HepG2 (cell line): ENCODE data around the gene TPD52L2. TPM values are rescaled to one million over a fixed set of nuclear protein-coding genes. Genes with fewer than 3 reads are reported as not detected.

Experiments used
- CENPBD1 ChIP-seq: sonication (generic); formaldehyde crosslinking; IDR thresholded peaks from 2 replicates; pipeline ENCODE4 v1.8.0; 2022; ENCODE audit warnings: missing genetic modification reagents, low read depth, mild to moderate bottlenecking, borderline replicate concordance
- HES4 ChIP-seq: sonication (generic); formaldehyde crosslinking; IDR thresholded peaks from 2 replicates; pipeline ENCODE4 v1.9.0; 2021; ENCODE audit warnings: mild to moderate bottlenecking, missing genetic modification reagents, borderline replicate concordance
- IRF9 ChIP-seq: sonication (generic); formaldehyde crosslinking; IDR thresholded peaks from 2 replicates; pipeline ENCODE4 v1.8.0; 2022; ENCODE audit warnings: missing genetic modification reagents, mild to moderate bottlenecking, borderline replicate concordance
- ISX ChIP-seq: sonication (generic); formaldehyde crosslinking; conservative IDR thresholded peaks from 2 replicates; pipeline ENCODE4 v1.5.0; 2020; ENCODE audit warnings: missing genetic modification reagents
- PPARG ChIP-seq: conservative IDR thresholded peaks from 2 replicates; pipeline ENCODE4 v1.6.1; 2016; ENCODE audit warnings: missing biosample characterization, missing genetic modification reagents
- SOX6 ChIP-seq, 2 experiments: fragments of 450-650 bp in 1 of 2; sonication (generic) in 1 of 2; formaldehyde crosslinking in 1 of 2; IDR thresholded peaks; 2 replicates each; pipeline versions ENCODE4 v1.4.0 to v1.6.1; 2017 to 2020; ENCODE audit warnings: antibody characterized with exemption in 1 of 2, mild to moderate bottlenecking in 1 of 2, missing genetic modification reagents in 1 of 2
- SPEN ChIP-seq: sonication (generic); formaldehyde crosslinking; IDR thresholded peaks from 2 replicates; pipeline ENCODE4 v1.5.1; 2020; ENCODE audit warnings: low read depth, mild to moderate bottlenecking, missing genetic modification reagents
- TBP ChIP-seq: sonication (generic); formaldehyde crosslinking; IDR thresholded peaks from 2 replicates; pipeline ENCODE4 v1.5.0; 2020; ENCODE audit warnings: missing genetic modification reagents
- THAP11 ChIP-seq: IDR thresholded peaks from 2 replicates; pipeline ENCODE4 v1.6.1; 2016; ENCODE audit warnings: missing biosample characterization, missing genetic modification reagents
- TRAFD1 ChIP-seq: sonication (generic); formaldehyde crosslinking; IDR thresholded peaks from 2 replicates; pipeline ENCODE4 v1.5.1; 2020; ENCODE audit warnings: missing genetic modification reagents, mild to moderate bottlenecking, borderline replicate concordance
- ZNF205 ChIP-seq: IDR thresholded peaks from 2 replicates; pipeline ENCODE4 v1.6.1; 2018; ENCODE audit warnings: missing biosample characterization, missing genetic modification reagents
- ZNF256 ChIP-seq: sonication (generic); formaldehyde crosslinking; conservative IDR thresholded peaks from 2 replicates; pipeline ENCODE4 v1.4.0; 2020; ENCODE audit warnings: missing genetic modification reagents
- ZNF563 ChIP-seq: sonication (generic); formaldehyde crosslinking; IDR thresholded peaks from 2 replicates; pipeline ENCODE4 v1.8.0; 2022; ENCODE audit warnings: mild to moderate bottlenecking, moderate library complexity, missing genetic modification reagents
- ZNF616 ChIP-seq: sonication (generic); formaldehyde crosslinking; IDR thresholded peaks from 2 replicates; pipeline ENCODE4 v1.5.0; 2020; ENCODE audit warnings: low read depth, mild to moderate bottlenecking, missing genetic modification reagents
- ZNF800 ChIP-seq: sonication (generic); formaldehyde crosslinking; IDR thresholded peaks from 2 replicates; pipeline ENCODE4 v1.4.0; 2020; ENCODE audit warnings: missing genetic modification reagents
- polyA plus RNA-seq, 8 experiments: library from polyadenylated mRNA; depleted of rRNA in 3 of 8; stranded (reverse) in 7 of 8; unstranded in 1 of 8; fragments of >200 nt; fragmentation: Illumina TruSeq in 4 of 8; extraction: Trizol in 4 of 8; gene quantifications; 2 replicates each; pipeline versions ENCODE4 v1.2.1 to v1.2.3, GENCODE V29; 2011 to 2016; ENCODE audit warnings: low read depth in 4 of 8, missing spikeins in 1 of 8, mixed read lengths in 1 of 8; ENCODE audit not compliant: insufficient read depth in 1 of 8
- total RNA-seq, 5 experiments: library from RNA; depleted of rRNA; stranded (reverse); fragments of >200 nt; fragmentation: Illumina TruSeq; extraction: Trizol; gene quantifications; 2 replicates each; pipeline ENCODE4 v1.2.3, GENCODE V29; 2016; ENCODE audit warnings: low read depth in 1 of 5
- TF ChIP-seq, protein P1 (sequence below): IDR thresholded peaks from 2 replicates; pipeline ENCODE4 v1.6.1; 2016; ENCODE audit warnings: missing compliant biosample characterization, missing genetic modification reagents, borderline replicate concordance
- TF ChIP-seq, protein P2 (sequence below): sonication (generic); formaldehyde crosslinking; IDR thresholded peaks from 2 replicates; pipeline ENCODE4 v1.5.1; 2020; ENCODE audit warnings: missing genetic modification reagents, mild to moderate bottlenecking, borderline replicate concordance
- TF ChIP-seq, protein P3 (sequence below): sonication (generic); formaldehyde crosslinking; IDR thresholded peaks from 2 replicates; pipeline ENCODE4 v1.9.0; 2021; ENCODE audit warnings: missing genetic modification reagents, borderline replicate concordance

The TPD52L2 gene
- total and polyA plus RNA-seq, 2 of the 13 experiments (the other 11 are each of a cell fraction or from before 2014, with no cell fraction given), result 156 to 184 TPM

GRCh38 chr20:63848003-63848911 lies 16.8 kb upstream of the TPD52L2 start (continued):
- TF ChIP-seq, protein P1, sequence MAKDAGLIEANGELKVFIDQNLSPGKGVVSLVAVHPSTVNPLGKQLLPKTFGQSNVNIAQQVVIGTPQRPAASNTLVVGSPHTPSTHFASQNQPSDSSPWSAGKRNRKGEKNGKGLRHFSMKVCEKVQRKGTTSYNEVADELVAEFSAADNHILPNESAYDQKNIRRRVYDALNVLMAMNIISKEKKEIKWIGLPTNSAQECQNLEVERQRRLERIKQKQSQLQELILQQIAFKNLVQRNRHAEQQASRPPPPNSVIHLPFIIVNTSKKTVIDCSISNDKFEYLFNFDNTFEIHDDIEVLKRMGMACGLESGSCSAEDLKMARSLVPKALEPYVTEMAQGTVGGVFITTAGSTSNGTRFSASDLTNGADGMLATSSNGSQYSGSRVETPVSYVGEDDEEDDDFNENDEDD (CRISPR knock-in tag), result peak; percentile 9; the same call in 1 of the 2 replicates
- TF ChIP-seq, protein P2, sequence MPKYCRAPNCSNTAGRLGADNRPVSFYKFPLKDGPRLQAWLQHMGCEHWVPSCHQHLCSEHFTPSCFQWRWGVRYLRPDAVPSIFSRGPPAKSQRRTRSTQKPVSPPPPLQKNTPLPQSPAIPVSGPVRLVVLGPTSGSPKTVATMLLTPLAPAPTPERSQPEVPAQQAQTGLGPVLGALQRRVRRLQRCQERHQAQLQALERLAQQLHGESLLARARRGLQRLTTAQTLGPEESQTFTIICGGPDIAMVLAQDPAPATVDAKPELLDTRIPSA (CRISPR knock-in tag), result no peak
- TF ChIP-seq ZNF256 (CRISPR knock-in tag) (no peak), ZNF616 (CRISPR knock-in tag) (no peak), TBP (CRISPR knock-in tag) (no peak), ZNF205 (CRISPR knock-in tag) (peak; percentile 54; the same call in 1 of the 2 replicates), IRF9 (0 out of 2 replicates have a peak, but pooled peaks have one; percentile 61), ISX (CRISPR knock-in tag) (no peak), TRAFD1 (CRISPR knock-in tag) (peak; percentile 60; the same call in 1 of the 2 replicates), ZNF563 (CRISPR knock-in tag) (0 out of 2 replicates have a peak, but pooled peaks have one; percentile 18), THAP11 (CRISPR knock-in tag) (0 out of 2 replicates have a peak, but pooled peaks have one; percentile 14), CENPBD1 (no peak), PPARG (CRISPR knock-in tag) (peak; percentile 91), ZNF800 (CRISPR knock-in tag) (0 out of 2 replicates have a peak, but pooled peaks have one; percentile 53), SPEN (CRISPR knock-in tag) (no peak), SOX6 (IDR thresholded peaks at IDR 0.05) (no peak), SOX6 (CRISPR knock-in tag; IDR thresholded peaks at IDR 0.05) (peak; percentile 35; the same call in 1 of the 2 replicates), HES4 (CRISPR knock-in tag) (0 out of 2 replicates have a peak, but pooled peaks have one; percentile 64)
- TF ChIP-seq, protein P3, sequence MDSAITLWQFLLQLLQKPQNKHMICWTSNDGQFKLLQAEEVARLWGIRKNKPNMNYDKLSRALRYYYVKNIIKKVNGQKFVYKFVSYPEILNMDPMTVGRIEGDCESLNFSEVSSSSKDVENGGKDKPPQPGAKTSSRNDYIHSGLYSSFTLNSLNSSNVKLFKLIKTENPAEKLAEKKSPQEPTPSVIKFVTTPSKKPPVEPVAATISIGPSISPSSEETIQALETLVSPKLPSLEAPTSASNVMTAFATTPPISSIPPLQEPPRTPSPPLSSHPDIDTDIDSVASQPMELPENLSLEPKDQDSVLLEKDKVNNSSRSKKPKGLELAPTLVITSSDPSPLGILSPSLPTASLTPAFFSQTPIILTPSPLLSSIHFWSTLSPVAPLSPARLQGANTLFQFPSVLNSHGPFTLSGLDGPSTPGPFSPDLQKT (CRISPR knock-in tag), result no peak
